Adipocyte (in vitro differentiated cells): ENCODE results near the gene GRK6.

Experiments
- DNase-seq: peaks from one replicate; pipeline ENCODE4 v3.0.0-alpha.2; 2015; ENCODE audit warnings: low read depth
- H3K27me3 ChIP-seq: replicated peaks from 2 replicates; pipeline ENCODE4 v1.7.0; 2013; ENCODE audit warnings: mild to moderate bottlenecking, low read length, moderate library complexity; ENCODE audit not compliant: control insufficient read depth, insufficient read depth
- H3K36me3 ChIP-seq: 2 replicates; pipeline ENCODE4 v1.7.0; 2013; ENCODE audit warnings: low read length, mild to moderate bottlenecking, moderate library complexity; ENCODE audit not compliant: control insufficient read depth, insufficient read depth, severe bottlenecking
- H3K4me1 ChIP-seq: 2 replicates; pipeline ENCODE4 v1.7.0; 2013; ENCODE audit warnings: mild to moderate bottlenecking, low read length, moderate library complexity; ENCODE audit not compliant: control insufficient read depth, insufficient read depth
- H3K4me3 ChIP-seq: 2 replicates; pipeline ENCODE4 v1.7.0; 2013; ENCODE audit warnings: mild to moderate bottlenecking, low read length, moderate library complexity
- H3K9ac ChIP-seq: 2 replicates; pipeline ENCODE4 v1.7.0; 2013; ENCODE audit warnings: mild to moderate bottlenecking, low read length, moderate library complexity
- H3K9me3 ChIP-seq: 2 replicates; pipeline ENCODE4 v1.7.0; 2013; ENCODE audit warnings: mild to moderate bottlenecking, low read length, moderate library complexity; ENCODE audit not compliant: control insufficient read depth

GRK6 gene

GRCh38 chr5:177388521-177389052, 37.9 kb upstream of the GRK6 start:
- DNase-seq, result no peak
- H3K4me1 ChIP-seq, result peaks cover 8% of the 10 kb centered on the region
- H3K4me3 ChIP-seq, result no peak overlapping the region
- no peaks in the 10 kb centered on the region for H3K36me3 ChIP-seq
- no peaks in the 10 kb centered on the region for H3K9me3 ChIP-seq
- H3K9ac ChIP-seq, result no peak overlapping the region
- peaks cover 25% of the 10 kb centered on the region for H3K27me3 ChIP-seq

GRCh38 chr5:177389241-177390169, 37.0 kb upstream of the GRK6 start:
- no peaks in the 10 kb centered on the region for H3K36me3 ChIP-seq
- no peak overlapping the region for H3K9ac ChIP-seq
- H3K4me3 ChIP-seq, result no peak overlapping the region
- H3K4me1 ChIP-seq, result peaks cover 8% of the 10 kb centered on the region
- peaks cover 18% of the 10 kb centered on the region for H3K27me3 ChIP-seq
- no peaks in the 10 kb centered on the region for H3K9me3 ChIP-seq
- DNase-seq, result peak; percentile 82

GRCh38 chr5:177390363-177391300, 35.8 kb upstream of the GRK6 start:
- H3K36me3 ChIP-seq, result no peaks in the 10 kb centered on the region
- no peak overlapping the region for H3K9ac ChIP-seq
- peak; percentile 91 for DNase-seq
- H3K9me3 ChIP-seq, result no peaks in the 10 kb centered on the region
- H3K27me3 ChIP-seq, result peaks cover 8% of the 10 kb centered on the region
- H3K4me1 ChIP-seq, result peaks cover 8% of the 10 kb centered on the region
- H3K4me3 ChIP-seq, result no peak overlapping the region

- no peaks in the 10 kb centered on the region for H3K9me3 ChIP-seq
- no peak for DNase-seq
- H3K9ac ChIP-seq, result no peak overlapping the region
Measured at GRCh38 chr5:177392765-177393164, 33.7 kb upstream of the GRK6 start.

GRCh38 chr5:177393206-177393765, 33.2 kb upstream of the GRK6 start:
- H3K4me3 ChIP-seq, result no peak overlapping the region
- DNase-seq, result no peak
- no peaks in the 10 kb centered on the region for H3K9me3 ChIP-seq
- peaks cover 8% of the 10 kb centered on the region for H3K4me1 ChIP-seq
- peaks cover 16% of the 10 kb centered on the region for H3K27me3 ChIP-seq
- no peak overlapping the region for H3K9ac ChIP-seq
- no peaks in the 10 kb centered on the region for H3K36me3 ChIP-seq

More at GRCh38 chr5:177392765-177393164, 33.7 kb upstream of the GRK6 start:
- Histone ChIP-seq H3K4me1 (peaks cover 8% of the 10 kb centered on the region), H3K27me3 (peaks cover 12% of the 10 kb centered on the region), H3K36me3 (no peaks in the 10 kb centered on the region), H3K4me3 (no peak overlapping the region)

GRCh38 chr5:177393990-177394389, 32.5 kb upstream of the GRK6 start:
- Histone ChIP-seq H3K9me3 (no peaks in the 10 kb centered on the region), H3K9ac (no peak overlapping the region), H3K36me3 (no peaks in the 10 kb centered on the region), H3K4me1 (peaks cover 8% of the 10 kb centered on the region), H3K4me3 (no peak overlapping the region), H3K27me3 (peaks cover 18% of the 10 kb centered on the region)
- DNase-seq, result no peak

GRCh38 chr5:177396078-177396477, 30.4 kb upstream of the GRK6 start:
- H3K9ac ChIP-seq, result no peak overlapping the region
- no peaks in the 10 kb centered on the region for H3K36me3 ChIP-seq
- H3K4me3 ChIP-seq, result no peak overlapping the region
- DNase-seq, result no peak
- H3K4me1 ChIP-seq, result no peaks in the 10 kb centered on the region
- no peaks in the 10 kb centered on the region for H3K9me3 ChIP-seq
- H3K27me3 ChIP-seq, result peaks cover 35% of the 10 kb centered on the region

GRCh38 chr5:177396807-177397206, 29.7 kb upstream of the GRK6 start:
- Histone ChIP-seq H3K4me1 (no peaks in the 10 kb centered on the region), H3K9me3 (no peaks in the 10 kb centered on the region), H3K9ac (no peak overlapping the region), H3K27me3 (peaks cover 42% of the 10 kb centered on the region), H3K4me3 (no peak overlapping the region), H3K36me3 (no peaks in the 10 kb centered on the region)
- DNase-seq, result no peak

GRCh38 chr5:177397875-177398390, 28.5 kb upstream of the GRK6 start:
- no peaks in the 10 kb centered on the region for H3K9me3 ChIP-seq
- no peaks in the 10 kb centered on the region for H3K36me3 ChIP-seq
- peaks cover 2% of the 10 kb centered on the region for H3K4me1 ChIP-seq
- no peak overlapping the region for H3K4me3 ChIP-seq
- H3K9ac ChIP-seq, result no peak overlapping the region
- peaks cover 53% of the 10 kb centered on the region for H3K27me3 ChIP-seq
- no peak for DNase-seq

GRCh38 chr5:177399997-177400868, 26.2 kb upstream of the GRK6 start, which contains the start of gene PFN3:
Gene PFN3 (minus strand): TSS chr5:177400661. CDS start chr5:177400576, 85 bp downstream.
- Histone ChIP-seq H3K27me3 (peaks cover 60% of the 10 kb centered on the region), H3K4me3 (no peak within 1 kb of the TSS), H3K9ac (no peak within 1 kb of the TSS), H3K4me1 (peaks cover 12% of the 10 kb centered on the region), H3K36me3 (no peaks in the 10 kb centered on the region), H3K9me3 (no peaks in the 10 kb centered on the region)
- no peak for DNase-seq
